Lower leg skin (tissue), 3 donors: ENCODE measurements around the gene RBM6.
"Not testable (repeated sequence)": the region's sequence is repeated elsewhere in the genome, so short reads cannot be mapped to it uniquely, and the experiment has no call there.

Experiments used
- CTCF ChIP-seq, 3 donors: fragments of 450-650 bp; IDR thresholded peaks; one replicate each; pipeline ENCODE4 v1.5.1; 2016; ENCODE audit warnings: antibody characterized with exemption in 3 of 3, mild to moderate bottlenecking in 3 of 3, moderate library complexity in 2 of 3
- POLR2A ChIP-seq, 2 donors: fragments of 450-650 bp; IDR thresholded peaks; one replicate each; pipeline ENCODE4 v1.6.1; 2016 to 2017; ENCODE audit warnings: antibody characterized with exemption in 2 of 2, mild to moderate bottlenecking in 1 of 2, moderate library complexity in 1 of 2

DNA sequence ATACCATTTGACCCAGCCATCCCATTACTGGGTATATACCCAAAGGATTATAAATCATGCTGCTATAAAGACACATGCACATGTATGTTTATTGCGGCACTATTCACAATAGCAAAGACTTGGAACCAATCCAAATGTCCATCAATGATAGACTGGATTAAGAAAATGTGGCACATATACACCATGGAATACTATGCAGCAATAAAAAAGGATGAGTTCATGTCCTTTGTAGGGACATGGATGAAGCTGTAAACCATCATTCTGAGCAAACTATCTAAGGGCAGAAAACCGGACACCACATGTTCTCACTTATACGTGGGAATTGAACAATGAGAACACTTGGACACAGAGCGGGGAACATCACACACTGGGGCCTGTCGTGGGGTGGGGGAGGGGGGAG, 91.3 kb downstream of the RBM6 start:
- not testable (repeated sequence) for TF ChIP-seq CTCF, POLR2A (IDR thresholded peaks at IDR 0.05)
